Brain microvascular endothelial cell (primary cell): ENCODE results near the gene C5.

Source experiments
- DNase-seq: peaks from one replicate; pipeline ENCODE4 v3.0.0-alpha.2; 2020
- H3K27ac ChIP-seq: fragments of 250-450 bp; sonication (Bioruptor Pico); 2 replicates; pipeline ENCODE4 v1.5.1; 2020; ENCODE audit warnings: mild to moderate bottlenecking, moderate library complexity
- H3K27me3 ChIP-seq: fragments of 250-450 bp; sonication (Bioruptor Pico); replicated peaks from 2 replicates; pipeline ENCODE4 v1.5.1; 2020; ENCODE audit warnings: mild to moderate bottlenecking
- H3K36me3 ChIP-seq: fragments of 250-450 bp; sonication (Bioruptor Pico); replicated peaks from 2 replicates; pipeline ENCODE4 v1.5.1; 2020; ENCODE audit warnings: mild to moderate bottlenecking
- H3K4me3 ChIP-seq: 2 replicates; pipeline ENCODE4 v1.5.1; 2011; ENCODE audit warnings: low read depth, mild to moderate bottlenecking, control low read depth, low read length, moderate library complexity
- in situ Hi-C: cut with HindIII; loops from 2 replicates; pipeline ENCODE4 v1.10.0; 2017; ENCODE audit warnings: low sequenced_read_pairs, low pct_ligation_motif_present
- TF ChIP-seq, protein P1 (sequence below): IDR thresholded peaks from 2 replicates; pipeline ENCODE4 v1.5.1; 2011; ENCODE audit warnings: low read depth, mild to moderate bottlenecking, moderate library complexity, low read length, control low read depth, inconsistent platforms; ENCODE audit errors: missing control alignments

Gene C5

GRCh38 chr9:120914953-120915352 lies 135.1 kb downstream of the C5 start:
- no peak overlapping the region for H3K4me3 ChIP-seq

GRCh38 chr9:120914396-120914795 lies 135.7 kb downstream of the C5 start:
- no peak overlapping the region for H3K4me3 ChIP-seq
- TF ChIP-seq, protein P1, sequence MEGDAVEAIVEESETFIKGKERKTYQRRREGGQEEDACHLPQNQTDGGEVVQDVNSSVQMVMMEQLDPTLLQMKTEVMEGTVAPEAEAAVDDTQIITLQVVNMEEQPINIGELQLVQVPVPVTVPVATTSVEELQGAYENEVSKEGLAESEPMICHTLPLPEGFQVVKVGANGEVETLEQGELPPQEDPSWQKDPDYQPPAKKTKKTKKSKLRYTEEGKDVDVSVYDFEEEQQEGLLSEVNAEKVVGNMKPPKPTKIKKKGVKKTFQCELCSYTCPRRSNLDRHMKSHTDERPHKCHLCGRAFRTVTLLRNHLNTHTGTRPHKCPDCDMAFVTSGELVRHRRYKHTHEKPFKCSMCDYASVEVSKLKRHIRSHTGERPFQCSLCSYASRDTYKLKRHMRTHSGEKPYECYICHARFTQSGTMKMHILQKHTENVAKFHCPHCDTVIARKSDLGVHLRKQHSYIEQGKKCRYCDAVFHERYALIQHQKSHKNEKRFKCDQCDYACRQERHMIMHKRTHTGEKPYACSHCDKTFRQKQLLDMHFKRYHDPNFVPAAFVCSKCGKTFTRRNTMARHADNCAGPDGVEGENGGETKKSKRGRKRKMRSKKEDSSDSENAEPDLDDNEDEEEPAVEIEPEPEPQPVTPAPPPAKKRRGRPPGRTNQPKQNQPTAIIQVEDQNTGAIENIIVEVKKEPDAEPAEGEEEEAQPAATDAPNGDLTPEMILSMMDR: no peak
- H3K27ac ChIP-seq: no peak overlapping the region
- no peaks in the 10 kb centered on the region for H3K36me3 ChIP-seq
- DNase-seq: no peak
- in situ Hi-C loops: no loop called here
- H3K27me3 ChIP-seq: no peaks in the 10 kb centered on the region

More at GRCh38 chr9:120914953-120915352, 135.1 kb downstream of the C5 start:
- in situ Hi-C loops: no loop called here
- H3K36me3 ChIP-seq: no peaks in the 10 kb centered on the region
- TF ChIP-seq, protein P1: no peak
- no peak overlapping the region for H3K27ac ChIP-seq
- no peak for DNase-seq
- H3K27me3 ChIP-seq: no peaks in the 10 kb centered on the region

DNA sequence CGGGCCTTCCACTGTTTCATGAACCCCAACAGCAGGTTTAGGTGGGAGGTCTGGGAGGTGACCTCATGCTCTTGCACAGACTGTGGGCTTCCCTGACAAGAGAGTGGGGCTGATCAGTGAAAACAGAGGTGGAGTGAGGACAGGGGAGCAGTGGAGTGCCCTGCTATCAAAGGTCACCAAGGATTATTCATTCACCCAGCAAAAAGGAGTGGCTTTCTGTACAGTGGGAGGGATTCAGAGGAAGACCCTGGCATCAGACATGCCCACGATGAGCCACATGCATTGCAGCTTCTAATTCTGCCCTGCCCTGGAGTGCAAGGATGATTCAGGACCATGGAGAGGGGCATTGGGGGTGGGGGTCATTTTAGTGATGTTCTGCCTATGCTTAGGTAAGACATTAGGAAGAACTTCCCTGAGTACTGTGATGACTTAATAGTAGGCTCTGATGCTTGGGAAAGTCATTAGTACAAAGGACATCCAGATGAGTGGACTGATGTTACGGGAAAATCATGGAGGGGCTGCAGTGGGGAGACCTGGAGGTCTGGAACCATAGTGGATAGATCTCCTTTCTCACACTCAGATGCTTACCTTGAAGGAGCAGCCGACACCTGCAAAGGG lies 136.3 kb downstream of the C5 start:
- no peak overlapping the region for H3K4me3 ChIP-seq
- H3K36me3 ChIP-seq: no peaks in the 10 kb centered on the region
- in situ Hi-C loops: no loop called here
- TF ChIP-seq, protein P1: no peak
- no peak for DNase-seq
- H3K27ac ChIP-seq: no peak overlapping the region
- H3K27me3 ChIP-seq: no peaks in the 10 kb centered on the region

DNA sequence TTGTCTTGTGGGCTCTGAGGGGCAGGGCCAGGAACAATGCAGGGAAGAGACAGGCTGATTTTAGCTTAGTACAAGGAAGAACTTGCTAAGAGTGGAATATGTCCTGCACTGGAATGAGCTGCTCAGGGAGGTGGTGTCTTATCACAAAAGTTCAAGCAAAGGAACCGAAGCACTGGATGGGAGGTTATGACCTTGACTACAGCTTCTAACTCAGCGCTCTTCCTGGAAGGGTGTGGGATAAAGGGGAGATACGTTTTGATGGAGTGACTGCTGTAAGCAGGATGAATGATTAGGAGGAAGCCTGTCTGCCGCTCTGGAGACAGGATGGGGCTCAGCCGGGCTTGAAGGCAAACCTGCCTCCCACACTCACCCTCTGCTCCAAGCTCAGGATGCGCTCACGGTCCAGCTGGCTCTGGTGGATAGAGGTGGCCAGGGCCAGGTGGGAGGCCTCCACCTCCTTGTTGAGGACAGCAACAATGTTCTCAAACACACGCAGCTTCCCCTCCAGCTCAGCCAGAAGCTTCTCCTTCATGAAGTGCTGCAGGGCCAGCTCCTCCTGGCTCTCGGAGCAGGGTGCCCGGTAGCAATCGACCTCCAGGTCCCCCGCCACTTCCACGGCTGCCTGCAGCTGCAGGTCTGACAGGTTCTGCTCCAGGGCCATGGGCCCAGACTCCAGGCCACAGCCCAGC lies 137.0 kb downstream of the C5 start:
- no peaks in the 10 kb centered on the region for H3K27me3 ChIP-seq
- H3K36me3 ChIP-seq: no peaks in the 10 kb centered on the region
- no peak overlapping the region for H3K27ac ChIP-seq
- in situ Hi-C loops: no loop called here
- H3K4me3 ChIP-seq: no peak overlapping the region
- DNase-seq: no peak
- TF ChIP-seq, protein P1: no peak

DNA sequence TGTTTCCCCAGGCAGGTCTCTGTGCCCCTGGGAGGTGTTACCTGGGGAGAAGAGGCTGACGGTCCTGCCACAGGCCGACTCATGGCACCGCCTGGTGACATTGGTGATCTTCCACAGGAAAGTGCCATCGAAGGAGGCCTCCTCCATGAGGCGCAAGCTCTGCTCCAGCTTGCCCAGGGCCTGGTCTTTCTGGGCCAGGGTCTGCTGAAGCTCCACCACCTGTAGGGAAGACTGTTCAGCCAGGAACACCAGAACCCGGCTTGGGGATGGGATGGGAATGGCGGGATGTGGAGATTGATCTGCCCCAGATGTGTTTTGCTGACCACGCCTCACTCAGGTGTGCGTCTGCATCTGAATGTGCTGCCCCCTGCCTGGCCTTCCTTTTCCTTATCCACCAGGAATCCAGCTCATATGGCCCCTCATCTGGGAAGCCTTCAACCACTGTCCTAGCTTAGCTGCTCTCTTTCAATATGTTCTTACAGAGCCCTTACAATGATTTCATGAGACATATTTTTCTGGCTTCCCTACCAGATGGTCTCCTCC lies 138.7 kb downstream of the C5 start:
- Histone ChIP-seq H3K27me3 (no peaks in the 10 kb centered on the region), H3K4me3 (no peak overlapping the region), H3K27ac (no peak overlapping the region), H3K36me3 (no peaks in the 10 kb centered on the region)
- in situ Hi-C loops: no loop called here
- DNase-seq: no peak
- TF ChIP-seq, protein P1: no peak
